ENCODE measurements around the gene PSMG1. TPM values are rescaled to one million over a fixed set of nuclear protein-coding genes. Genes with fewer than 3 reads are reported as not detected.
"Not testable (repeated sequence)": the region's sequence is repeated elsewhere in the genome, so short reads cannot be mapped to it uniquely, and the experiment has no call there.

The PSMG1 gene, protein sequence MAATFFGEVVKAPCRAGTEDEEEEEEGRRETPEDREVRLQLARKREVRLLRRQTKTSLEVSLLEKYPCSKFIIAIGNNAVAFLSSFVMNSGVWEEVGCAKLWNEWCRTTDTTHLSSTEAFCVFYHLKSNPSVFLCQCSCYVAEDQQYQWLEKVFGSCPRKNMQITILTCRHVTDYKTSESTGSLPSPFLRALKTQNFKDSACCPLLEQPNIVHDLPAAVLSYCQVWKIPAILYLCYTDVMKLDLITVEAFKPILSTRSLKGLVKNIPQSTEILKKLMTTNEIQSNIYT
- 52.6 TPM for polyA plus RNA-seq (ENCODE audit: insufficient read length)
- long read RNA-seq, donor 1, transcript PSMG1-201 (7 exons, 2,154 nt) = major isoform, 10 of 14 reads
- long read RNA-seq, donor 1, partial matches to known transcripts = 0 of 14 reads
- long read RNA-seq, donor 1, other reads (novel, unspliced or antisense) = 0 of 14 reads
- long read RNA-seq, donor 2, transcript PSMG1-201 (7 exons, 2,154 nt) = major isoform, 7 of 15 reads
- long read RNA-seq, donor 2, partial matches to known transcripts = 5 of 15 reads
- long read RNA-seq, donor 2, other reads (novel, unspliced or antisense) = 0 of 15 reads
- long read RNA-seq, donor 3, transcript PSMG1-201 (7 exons, 2,154 nt) = major isoform, 12 of 15 reads
- long read RNA-seq, donor 3, partial matches to known transcripts = 0 of 15 reads
- long read RNA-seq, donor 3, other reads (novel, unspliced or antisense) = 0 of 15 reads
- long read RNA-seq, donor 4, partial matches to known transcripts = 0 of 4 reads
- long read RNA-seq, donor 4, other reads (novel, unspliced or antisense) = 0 of 4 reads
- long read RNA-seq, donor 5, transcript PSMG1-201 (7 exons, 2,154 nt) = major isoform, 27 of 32 reads
- long read RNA-seq, donor 5, partial matches to known transcripts = 0 of 32 reads
- long read RNA-seq, donor 5, other reads (novel, unspliced or antisense) = 0 of 32 reads
- long read RNA-seq, donor 6, transcript PSMG1-201 (7 exons, 2,154 nt) = major isoform, 8 of 10 reads
- long read RNA-seq, donor 6, partial matches to known transcripts = 0 of 10 reads
- long read RNA-seq, donor 6, other reads (novel, unspliced or antisense) = 0 of 10 reads
- long read RNA-seq, donor 7, transcript PSMG1-201 (7 exons, 2,154 nt) = major isoform, 24 of 38 reads
- long read RNA-seq, donor 7, partial matches to known transcripts = 7 of 38 reads
- long read RNA-seq, donor 7, other reads (novel, unspliced or antisense) = 0 of 38 reads
- long read RNA-seq, donor 8, partial matches to known transcripts = 0 of 4 reads
- long read RNA-seq, donor 8, other reads (novel, unspliced or antisense) = 0 of 4 reads

DNA sequence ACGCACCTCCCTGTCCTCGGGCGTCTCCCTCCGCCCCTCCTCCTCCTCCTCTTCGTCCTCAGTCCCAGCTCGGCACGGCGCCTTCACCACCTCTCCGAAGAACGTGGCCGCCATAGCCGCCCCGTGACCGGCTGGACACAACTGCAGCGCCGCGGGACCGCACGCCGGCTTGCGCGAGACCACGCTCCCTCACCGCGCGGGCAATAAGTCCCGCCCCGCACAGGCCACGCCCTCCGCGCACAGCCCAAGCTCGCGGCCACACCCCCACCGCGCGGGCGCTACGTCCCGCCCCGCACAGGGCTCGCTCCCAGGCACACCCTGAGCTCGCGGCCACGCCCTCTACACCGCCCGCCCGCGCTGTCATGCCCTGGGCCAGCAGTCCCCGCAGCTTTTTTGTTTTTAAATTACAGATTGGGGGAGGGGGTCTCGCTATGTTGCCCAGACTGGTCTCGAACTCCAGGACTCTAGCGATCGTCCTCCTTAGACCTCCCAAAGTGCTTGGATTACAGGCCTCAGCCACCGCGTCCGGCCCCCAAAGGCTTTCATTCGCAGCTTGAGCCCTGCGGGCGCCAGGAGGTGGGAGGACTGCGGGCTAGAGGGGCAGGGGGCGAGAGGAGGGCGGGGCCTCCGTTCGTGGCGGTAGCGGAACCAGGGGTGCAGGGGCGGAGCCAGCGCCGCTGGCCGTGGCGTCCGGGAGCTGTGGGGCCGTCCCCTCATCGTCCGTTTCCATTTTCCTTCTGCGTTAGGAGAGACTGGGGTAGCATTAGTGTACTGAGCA is at the start of gene PSMG1:
TSS of gene PSMG1 (minus strand) at position 180 of the 778 bp plus-strand sequence. CDS start at position 114, 66 bp downstream.
- peak; percentile 89 for DNase-seq

DNA sequence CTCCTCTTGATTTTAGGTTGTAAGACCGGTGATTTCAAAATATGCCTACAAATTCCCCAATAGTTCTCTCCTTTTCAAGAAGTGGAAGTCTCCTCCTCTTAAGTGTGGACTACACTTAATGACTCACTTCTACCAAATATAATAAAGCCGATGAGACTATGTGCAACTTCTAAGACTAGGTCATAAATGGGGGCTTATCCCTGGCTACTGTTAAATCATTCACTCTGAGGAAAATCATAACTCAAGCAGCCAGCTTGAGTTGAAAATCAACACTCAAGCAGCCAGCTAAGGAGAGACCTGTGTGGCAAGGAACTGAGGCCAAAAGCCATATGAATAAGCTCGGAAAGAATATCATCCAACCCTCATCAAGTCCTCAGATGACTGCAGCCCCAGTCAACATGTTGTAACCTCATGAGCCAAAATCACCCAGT is 49.6 kb upstream of the PSMG1 start:
- DNase-seq = no peak

GRCh38 chr21:39224930-39225329 is 41.7 kb upstream of the PSMG1 start:
- DNase-seq = no peak

DNA sequence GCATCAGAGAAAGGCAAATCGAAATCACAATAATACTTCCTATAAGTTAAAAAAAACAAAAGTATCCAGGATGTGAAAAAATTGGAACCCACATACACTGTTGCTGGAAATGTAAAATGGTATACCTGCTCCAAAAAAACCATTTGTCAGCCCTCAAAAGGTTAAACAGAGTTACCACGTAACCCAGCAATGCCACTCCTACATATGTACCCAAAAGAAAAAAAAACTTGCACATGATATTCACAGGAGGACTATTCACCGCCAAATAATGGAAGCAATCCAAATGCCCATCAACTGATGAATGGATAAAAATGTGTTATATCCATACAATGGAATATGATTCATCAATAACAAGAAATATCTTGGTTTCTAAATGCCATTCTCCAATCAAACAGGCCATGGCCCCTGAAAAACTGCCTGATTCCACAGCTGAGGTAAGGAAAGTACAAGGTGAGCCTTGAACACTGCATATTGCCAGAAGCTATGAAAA is 38.8 kb upstream of the PSMG1 start:
- no peak for DNase-seq

DNA sequence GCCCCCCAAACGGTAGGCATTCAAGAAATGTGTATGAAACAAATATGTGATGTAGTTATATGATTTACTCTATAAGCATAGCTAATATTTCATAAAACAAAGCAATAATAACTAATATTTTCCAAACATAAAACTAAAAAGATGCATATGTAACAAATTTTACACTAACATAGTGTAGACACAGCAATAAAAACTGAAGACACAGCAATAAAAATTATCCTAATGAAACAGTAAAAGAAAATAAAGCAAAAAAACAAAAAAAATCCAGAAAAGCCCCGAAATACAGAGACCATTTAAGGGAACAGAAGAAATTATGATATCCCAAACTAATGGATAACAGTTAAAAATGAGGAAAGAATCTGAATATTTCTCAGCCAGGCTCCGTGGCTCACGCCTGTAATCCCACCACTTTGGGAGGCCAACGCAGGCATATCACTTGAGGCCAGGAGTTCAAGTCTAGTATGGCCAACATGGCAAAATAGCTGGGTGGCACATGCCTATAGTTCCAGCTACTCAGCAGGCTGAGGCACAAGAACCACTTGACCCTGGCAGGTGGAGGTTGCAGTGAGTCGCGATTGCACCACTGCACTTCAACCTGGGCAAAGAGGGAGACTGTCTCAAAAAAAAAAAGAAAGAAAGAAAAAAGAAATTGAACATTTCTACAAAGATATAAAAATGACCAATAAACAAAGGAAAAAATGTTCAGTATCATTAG is 38.2 kb upstream of the PSMG1 start:
- DNase-seq = no peak

DNA sequence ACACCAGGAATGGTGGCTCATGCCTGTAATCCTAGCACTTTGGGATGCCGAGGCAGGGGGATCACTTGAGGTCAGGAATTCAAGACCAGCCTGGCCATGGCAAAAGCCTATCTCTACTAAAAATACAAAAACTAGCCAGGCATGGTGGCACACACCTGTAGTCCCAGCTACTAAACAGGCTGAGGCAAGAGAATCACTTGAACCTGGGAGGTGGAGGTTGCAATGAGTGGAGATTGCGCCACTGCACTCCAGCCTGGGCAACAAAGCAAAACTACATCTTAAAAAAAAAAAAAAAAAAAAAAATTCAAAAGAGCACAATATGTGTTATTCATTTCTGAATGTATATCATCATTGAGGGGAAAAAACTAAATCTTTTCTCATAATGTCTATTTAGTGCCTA is 37.6 kb upstream of the PSMG1 start:
- not testable (repeated sequence) for DNase-seq

- no peak for DNase-seq
Measured at GRCh38 chr21:39220150-39220549, 36.9 kb upstream of the PSMG1 start.

DNA sequence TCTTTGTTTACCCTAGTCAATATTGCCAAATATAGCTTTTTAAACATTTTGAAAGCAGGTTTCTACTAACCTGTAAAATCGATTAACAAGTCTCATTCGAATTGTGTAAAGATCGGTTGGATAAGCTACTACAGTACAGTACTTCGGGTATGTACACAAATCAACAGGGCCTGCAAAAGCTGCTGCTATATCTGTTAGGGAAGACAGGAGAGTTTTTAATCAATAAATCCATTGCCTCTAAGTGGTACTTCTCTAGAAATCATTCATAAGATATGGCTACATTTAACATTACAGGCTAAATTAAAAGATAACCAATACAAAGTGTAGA is 34.8 kb upstream of the PSMG1 start:
- DNase-seq = no peak

DNA sequence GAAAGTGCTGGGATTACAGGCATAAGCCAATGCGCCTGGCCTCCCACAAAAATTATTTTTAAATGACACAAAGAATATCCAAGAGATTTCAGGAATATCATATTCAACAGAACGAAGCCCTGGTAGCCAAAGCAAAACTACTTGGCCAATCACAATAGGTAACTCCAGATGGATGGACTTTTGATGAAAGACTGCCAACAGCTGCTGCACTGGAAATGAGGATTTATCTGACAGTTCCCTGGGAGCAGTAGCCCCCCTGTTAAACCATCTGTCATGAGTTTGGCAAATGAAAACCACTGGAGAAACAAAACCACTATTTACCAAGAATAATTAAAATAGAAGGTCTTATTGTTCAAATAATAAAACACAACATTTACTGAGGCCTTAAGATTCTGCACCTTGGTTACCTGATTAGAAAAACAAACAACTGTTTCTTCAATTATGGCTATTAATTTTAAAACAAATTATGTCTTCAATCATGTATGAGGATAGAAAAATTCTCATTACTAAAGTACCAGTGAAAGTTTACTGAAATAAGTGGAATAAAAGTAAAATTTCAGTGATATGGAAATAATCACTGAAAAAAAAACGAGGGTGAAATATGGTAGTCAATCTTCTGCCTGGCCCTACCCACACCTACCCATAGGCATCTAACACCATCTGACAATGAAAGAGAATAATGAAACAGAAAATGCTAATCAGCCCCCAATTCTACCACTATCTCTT is 34.3 kb upstream of the PSMG1 start:
- no peak for DNase-seq

DNA sequence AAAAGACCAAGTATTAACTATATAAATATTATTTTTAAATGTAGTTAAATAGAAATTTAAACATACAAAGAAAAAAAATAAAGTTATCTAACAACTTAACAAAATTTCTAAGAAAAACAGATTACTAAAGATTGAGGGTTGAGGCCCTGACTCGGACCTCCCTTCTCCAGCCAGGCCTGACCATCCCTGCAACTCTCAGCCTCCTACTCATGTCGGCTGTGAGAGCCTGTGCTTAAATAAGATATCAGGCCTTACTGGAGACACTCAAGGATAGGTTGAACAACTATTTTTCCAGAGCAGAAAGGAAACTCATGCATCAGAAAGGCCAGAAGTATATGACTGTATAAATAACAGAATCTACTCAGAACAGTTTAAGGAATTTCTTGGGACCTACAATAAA is 33.0 kb upstream of the PSMG1 start:
- DNase-seq = peak; percentile 20

GRCh38 chr21:39215078-39215477 is 31.8 kb upstream of the PSMG1 start:
- no peak for DNase-seq

DNA sequence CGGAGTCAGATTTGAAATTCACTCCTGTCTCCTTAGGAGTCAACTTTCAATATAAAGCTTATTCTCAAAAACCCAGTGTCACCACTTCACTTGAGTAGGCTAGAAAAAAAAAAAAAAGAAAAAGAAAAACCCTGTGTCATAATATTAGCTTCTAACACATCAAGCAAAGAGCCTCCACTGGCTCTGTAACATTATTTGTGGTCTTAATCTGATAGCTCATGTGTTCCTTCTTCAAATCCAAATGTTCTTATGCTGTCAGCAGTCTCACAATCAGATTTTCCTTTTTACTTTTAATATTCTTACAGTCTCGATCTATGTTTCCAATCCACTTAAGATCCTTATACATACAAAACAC is 26.1 kb upstream of the PSMG1 start:
- DNase-seq = no peak

- peak; percentile 24 for DNase-seq
Measured at GRCh38 chr21:39208624-39209333, 25.5 kb upstream of the PSMG1 start.

GRCh38 chr21:39204134-39204533 is 20.9 kb upstream of the PSMG1 start:
- DNase-seq = no peak

DNA sequence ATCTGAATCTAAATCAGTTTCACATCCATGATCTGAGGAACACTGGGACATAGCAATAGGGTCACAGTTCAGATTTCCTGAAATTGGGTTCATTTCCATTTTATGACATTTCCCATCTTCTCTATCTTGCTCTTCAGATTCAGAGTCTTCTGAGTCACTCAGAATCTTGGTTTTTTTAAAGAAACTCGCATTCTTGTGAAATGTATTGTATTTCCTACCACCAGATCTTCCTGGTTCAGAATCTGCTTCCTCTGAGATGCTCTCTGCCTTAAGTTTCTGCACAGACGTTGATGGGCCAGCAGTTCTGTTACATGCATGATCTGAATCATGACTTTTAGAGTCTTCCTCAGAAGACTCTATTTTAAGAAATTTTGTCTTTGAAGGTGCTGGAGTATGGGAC is 15.5 kb upstream of the PSMG1 start:
- DNase-seq = no peak

GRCh38 chr21:39197448-39198233 is 14.4 kb upstream of the PSMG1 start:
- no peak for DNase-seq

DNA sequence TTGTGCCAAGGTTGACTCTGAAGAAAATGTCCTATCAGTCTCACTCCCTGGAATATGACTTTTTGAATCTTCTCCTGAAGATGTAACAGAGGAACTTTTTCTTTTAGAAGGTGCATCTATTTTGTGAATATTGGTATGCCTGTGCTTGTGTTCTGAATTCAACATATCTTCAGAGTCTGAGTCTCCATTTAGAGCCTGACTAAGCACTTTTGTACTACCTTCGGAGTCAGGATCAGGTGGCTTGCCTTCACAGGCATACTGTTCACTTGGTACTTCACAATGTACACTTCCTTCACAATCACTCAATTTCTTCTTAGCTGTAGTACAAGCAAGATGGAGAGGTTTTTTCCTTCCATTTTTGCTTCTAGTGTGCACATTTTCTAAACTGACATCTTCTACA is 13.6 kb upstream of the PSMG1 start:
- DNase-seq = no peak

DNA sequence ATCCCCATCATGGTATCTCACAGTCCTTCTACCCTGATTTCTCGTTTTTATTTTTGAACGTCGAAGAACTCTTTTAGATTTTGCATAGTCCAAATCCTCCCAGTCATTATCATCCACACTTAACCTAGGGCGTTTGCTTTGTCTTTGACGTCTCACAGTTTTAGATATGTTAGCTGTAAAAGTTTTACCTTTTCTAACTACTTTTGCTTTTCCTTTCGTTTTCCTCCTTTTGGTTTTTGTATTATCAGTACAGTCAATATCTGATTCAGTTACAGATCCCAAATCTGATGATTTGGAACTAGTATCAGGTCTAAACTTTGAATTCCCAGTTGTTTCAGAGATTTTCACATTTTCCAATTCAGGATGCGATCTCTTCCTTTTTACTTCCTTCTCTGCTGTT is 13.1 kb upstream of the PSMG1 start:
- DNase-seq = no peak

- no peak for DNase-seq
Measured at GRCh38 chr21:39193380-39193779, 10.1 kb upstream of the PSMG1 start.

All from left kidney (tissue), 8 donors.